Adrenal gland (tissue), 12 donors: Measurements from ENCODE around the gene OPN4. TPM values are rescaled to one million over a fixed set of nuclear protein-coding genes. Genes with fewer than 3 reads are reported as not detected.

Source experiments
- DNase-seq, 7 donors: peaks; one replicate each; pipeline ENCODE4 v3.0.0-alpha.2; 2019 to 2020
- H3K27ac ChIP-seq, 5 donors: fragments of 200-600 bp; sonication (generic) in 4 of 5; 1 replicate in 3 of 5; 2 replicates in 2 of 5; pipeline versions ENCODE4 v1.5.1 to v1.8.0; 2016 to 2020; ENCODE audit warnings: mild to moderate bottlenecking in 1 of 5
- H3K27me3 ChIP-seq: fragments of 200-600 bp; 2 replicates; pipeline ENCODE4 v1.8.0; 2021
- H3K36me3 ChIP-seq, 2 donors: fragments of 200-600 bp; replicated peaks in 1 of 2; 1 replicate in 1 of 2; 2 replicates in 1 of 2; pipeline versions ENCODE4 v1.5.1 to v1.8.0; 2018 to 2022
- H3K4me1 ChIP-seq, 2 donors: fragments of 200-600 bp; replicated peaks in 1 of 2; 1 replicate in 1 of 2; 2 replicates in 1 of 2; pipeline versions ENCODE4 v1.5.1 to v1.8.0; 2018 to 2021
- H3K4me3 ChIP-seq, 4 donors: fragments of 200-600 bp; sonication (generic) in 3 of 4; one replicate each; pipeline ENCODE4 v1.5.1; 2016 to 2018
- H3K9me3 ChIP-seq, 3 donors: fragments of 200-600 bp; sonication (generic) in 1 of 3; replicated peaks in 1 of 3; 1 replicate in 2 of 3; 2 replicates in 1 of 3; pipeline versions ENCODE4 v1.5.1 to v1.8.0; 2016 to 2021
- CTCF ChIP-seq, 6 experiments: fragments of 450-650 bp in 4 of 6; fragments of 200-600 bp in 2 of 6; sonication (generic) in 1 of 6; IDR thresholded peaks; 1 replicate in 5 of 6; 2 replicates in 1 of 6; pipeline versions ENCODE4 v1.5.1 to v1.8.0; 2016 to 2021; ENCODE audit warnings: antibody characterized with exemption in 6 of 6, mild to moderate bottlenecking in 2 of 6, moderate library complexity in 1 of 6
- POLR2A ChIP-seq, 2 donors: fragments of 450-650 bp; IDR thresholded peaks; one replicate each; pipeline ENCODE4 v1.6.1; 2017; ENCODE audit warnings: antibody characterized with exemption in 2 of 2, mild to moderate bottlenecking in 2 of 2, moderate library complexity in 1 of 2
- WGBS, 4 donors: extraction: QIAGEN DNeasy Blood & Tissue Kit in 2 of 4; methylation state at CpG; one replicate each; pipeline versions ENCODE4 v1.1.5 to v1.1.7; 2013 to 2017; 5-methylcytosine and 5-hydroxymethylcytosine counted together
- intact Hi-C, 2 donors: fragments of 100-400 bp; cut with DNase I; formaldehyde crosslinking; loops; one replicate each; pipeline versions ENCODE4 v1.14.1 to v1.15.0; 2022 to 2023
- polyA plus RNA-seq, 3 donors: library from polyadenylated mRNA; stranded (reverse); fragments of 200-250 nt in 2 of 3; fragments of 350-450 nt in 1 of 3; fragmentation: Illumina TruSeq in 1 of 3; extraction: RNeasy Lipid Tissue Mini Kit (QIAGEN cat#74804) in 1 of 3; gene quantifications; one replicate each; pipeline ENCODE4 v1.2.3, GENCODE V29; 2013 to 2014
- total RNA-seq, 9 donors: library from RNA; depleted of rRNA in 4 of 9; stranded (reverse); fragments of >200 nt in 4 of 9; fragments of 120-200 nt in 1 of 9; fragmentation: NEBNext Ultra II Directional in 1 of 9; extraction: Animal tissue kit (Norgen Biotek cat#: 25700) in 1 of 9; gene quantifications; one replicate each; pipeline versions ENCODE4 v1.1.0 to v1.2.4, GENCODE V29; 2013 to 2023
- donor health status: healthy with polysubstance abuse.
- donor health status: Bipolar disorder and iron deficiency.
- donor health status: DM: yes; HTN: yes; CAD: no.
- donor health status: DM: no; HTN: no; CAD: no.
- donor health status: DM: no; HTN: no; CAD: no.
- donor health status: DM: yes; HTN: yes; CAD: no.

The OPN4 gene
- total and polyA plus RNA-seq, 12 donors, result 0.28 to 1.2 (median 0.30) TPM; not detected in 7

DNA sequence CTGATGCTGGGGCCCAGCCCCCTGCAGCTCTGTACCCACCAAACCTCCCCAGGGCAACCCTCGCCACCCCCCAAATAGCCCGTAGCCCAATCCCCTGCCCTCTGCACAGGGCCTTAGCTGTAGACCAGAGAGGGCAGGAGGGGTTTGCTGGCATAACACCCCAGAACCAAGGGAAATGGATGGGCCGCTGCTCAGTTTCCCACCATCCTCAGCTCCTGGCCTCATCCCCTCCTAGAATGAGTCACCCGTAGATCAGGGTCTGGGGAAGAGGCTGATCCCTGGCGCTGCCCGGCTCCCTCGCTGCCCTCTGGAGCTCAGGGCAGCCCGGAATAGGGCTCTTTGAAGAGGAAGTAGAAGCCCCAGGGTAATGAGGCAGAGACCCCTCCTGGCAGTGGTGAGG, 45.2 kb downstream of the OPN4 start:
- intact Hi-C loops, result no loop called here
- Histone ChIP-seq H3K36me3 (no peaks in the 10 kb centered on the region), H3K27ac (no peak overlapping the region), H3K4me1 (no peaks in the 10 kb centered on the region), H3K4me3 (no peak overlapping the region), H3K9me3 (no peaks in the 10 kb centered on the region), H3K27me3 (no peaks in the 10 kb centered on the region)
- 87 to 93% (median 90%) methylated on average over 5 to 8 of the region's 8 CpGs for WGBS, 4 donors
- no peak for TF ChIP-seq CTCF (IDR thresholded peaks at IDR 0.05)
- no peak for TF ChIP-seq POLR2A (IDR thresholded peaks at IDR 0.05)
- no peak for DNase-seq

GRCh38 chr10:86699991-86700840, 45.9 kb downstream of the OPN4 start:
- DNase-seq, result no peak
- no peak overlapping the region for H3K27ac ChIP-seq
- 92 to 100% (median 93%) methylated on average over 3 to 9 of the region's 9 CpGs for WGBS, 4 donors
- TF ChIP-seq POLR2A (IDR thresholded peaks at IDR 0.05) (no peak), CTCF (IDR thresholded peaks at IDR 0.05) (no peak)
- no peaks in the 10 kb centered on the region for H3K4me1 ChIP-seq
- no peaks in the 10 kb centered on the region for H3K27me3 ChIP-seq
- H3K4me3 ChIP-seq, result no peak overlapping the region
- H3K36me3 ChIP-seq, result no peaks in the 10 kb centered on the region
- intact Hi-C loops, result no loop called here
- no peaks in the 10 kb centered on the region for H3K9me3 ChIP-seq

- H3K4me1 ChIP-seq, result no peaks in the 10 kb centered on the region
- H3K27ac ChIP-seq, result no peak overlapping the region
- H3K27me3 ChIP-seq, result no peaks in the 10 kb centered on the region
- TF ChIP-seq POLR2A (IDR thresholded peaks at IDR 0.05) (no peak), CTCF (IDR thresholded peaks at IDR 0.05) (no peak)
- no peak for DNase-seq
- no peaks in the 10 kb centered on the region for H3K9me3 ChIP-seq
- intact Hi-C loops, result no loop called here
- no peaks in the 10 kb centered on the region for H3K36me3 ChIP-seq
- WGBS, 4 donors, result 93 to 98% (median 96%) methylated on average over 7 to 12 of the region's 12 CpGs
- no peak overlapping the region for H3K4me3 ChIP-seq
These were observed 46.7 kb downstream of the OPN4 start for GRCh38 chr10:86700851-86701617.

- Histone ChIP-seq H3K27ac (no peak overlapping the region), H3K27me3 (no peaks in the 10 kb centered on the region), H3K4me3 (no peak overlapping the region), H3K9me3 (no peaks in the 10 kb centered on the region), H3K4me1 (no peaks in the 10 kb centered on the region), H3K36me3 (no peaks in the 10 kb centered on the region)
- intact Hi-C loops, result no loop called here
- no peak for DNase-seq
- TF ChIP-seq CTCF (IDR thresholded peaks at IDR 0.05) (no peak), POLR2A (IDR thresholded peaks at IDR 0.05) (no peak)
- 94 to 100% (median 96%) methylated on average over 4 to 8 of the region's 8 CpGs for WGBS, 4 donors
These were observed 48.8 kb downstream of the OPN4 start for GRCh38 chr10:86703176-86703575.
